ENCODE data around the gene MIS12. TPM values are rescaled to one million over a fixed set of nuclear protein-coding genes. Genes with fewer than 3 reads are reported as not detected.

Gene MIS12
- total and polyA plus RNA-seq, 2 of the 13 experiments (the other 11 are each of a cell fraction or from before 2014, with no cell fraction given), result 13.4 to 28.0 TPM

- H3K27ac ChIP-seq (ENCODE audit: extremely low read length, insufficient read depth, low read length), result peak overlapping the region; percentile 84
- H3K9ac ChIP-seq (ENCODE audit: insufficient read depth, low read depth, low read length), result peak overlapping the region; percentile 94
- no peak overlapping the region for H2AFZ ChIP-seq (ENCODE audit: low read length)
- no peak for ATAC-seq
- H3K4me3 ChIP-seq (replicated peaks in 1 of 3; ENCODE audit: insufficient read depth in 1 of 3, low read depth in 2 of 3, low read length in 3 of 3), result peak overlapping the region; percentile 74 to 90 (median 84)
- POLR2A ChIA-PET, result interaction anchor here (1.7 kb wide), 1 partner anchor 27 kb away, joined by 15 read pairs; no protein-coding TSS in a partner anchor
- H3K4me1 ChIP-seq (ENCODE audit: insufficient read depth, low read length), result peaks cover 29% of the 10 kb centered on the region
- no peak for DNase-seq (ENCODE audit: low spot score)
- in situ Hi-C loops (cut with HindIII; ENCODE audit: extremely low pct_ligation_motif_present, low pct_unique_long_range_greater_than_20kb), result no loop called here
- peaks cover 22 to 40% of the 10 kb centered on the region in 2 experiments for H3K36me3 ChIP-seq (replicated peaks in 1 of 2; ENCODE audit: control insufficient read depth in 1 of 2, insufficient read depth in 2 of 2, low read length in 2 of 2)
- no peaks in the 10 kb centered on the region; a peak in 1 of 5 replicates for H3K27me3 ChIP-seq (ENCODE audit: control insufficient read depth in 1 of 2, insufficient read depth in 2 of 2, low read length in 2 of 2)
- H4K20me1 ChIP-seq (ENCODE audit: insufficient read depth, low read length), result peaks cover 3% of the 10 kb centered on the region; the same call in 1 of the 2 replicates
- H3K9me3 ChIP-seq (ENCODE audit: low read length), result no peaks in the 10 kb centered on the region
- BruUV-seq (replicated peaks), result no TSS peak
- H3K79me2 ChIP-seq (ENCODE audit: insufficient read depth, low read length), result peaks cover 42% of the 10 kb centered on the region
- peak overlapping the region; percentile 72 for H3K4me2 ChIP-seq (ENCODE audit: low read depth, low read length)
- WGBS (ENCODE audit: low lambda C conversion rate), result 12% methylated on average over 5 of the region's 5 CpGs
- intact Hi-C loops (cut with micrococcal nuclease; ENCODE audit: unreplicated experiment), result loop anchor here (2.0 kb wide), 1 partner anchor 27 kb away; no protein-coding TSS in a partner anchor
- FAIRE-seq, result no peak
- TF ChIP-seq FOXM1 (CRISPR knock-in tag; IDR thresholded peaks at IDR 0.05) (no peak), MAX (IDR thresholded peaks at IDR 0.05) (no peak), ZMYM4 (CRISPR knock-in tag; IDR thresholded peaks at IDR 0.05) (no peak), CAMTA2 (CRISPR knock-in tag; IDR thresholded peaks at IDR 0.05; ENCODE audit: borderline replicate concordance) (no peak), ZNF841 (CRISPR knock-in tag; IDR thresholded peaks at IDR 0.05; ENCODE audit: borderline replicate concordance) (no peak), ZNF30 (CRISPR knock-in tag; IDR thresholded peaks at IDR 0.05) (no peak), ZSCAN22 (CRISPR knock-in tag; IDR thresholded peaks at IDR 0.05) (no peak), RBFOX2 (IDR thresholded peaks at IDR 0.05; ENCODE audit: low read depth, low read length) (peak; percentile 59)
- CTCF ChIA-PET (ENCODE audit: low intra/inter-chr PET ratio, low total read pairs), result interaction anchor here (1.2 kb wide), 1 partner anchor 18 kb away, joined by 3 read pairs; the partner anchor contains the start of gene NUP88
These were observed 48.5 kb upstream of the MIS12 start for GRCh38 chr17:5437721-5438317.

Data from HepG2 (cell line).